ENCODE results near the gene TRIM27.
A peak's percentile ranks its signal among the peaks of the same experiment; 100 is the strongest.
"Not testable (repeated sequence)": the region's sequence is repeated elsewhere in the genome, so short reads cannot be mapped to it uniquely, and the experiment has no call there.

The TRIM27 gene

GRCh38 chr6:28896505-28897368 lies 27.0 kb downstream of the TRIM27 start:
- no peak for DNase-seq (ENCODE audit: low read depth in 2 of 2)

GRCh38 chr6:28895131-28895812 lies 28.5 kb downstream of the TRIM27 start:
- DNase-seq (ENCODE audit: low read depth in 2 of 2), result peak; percentile 71 to 88

GRCh38 chr6:28893172-28893799 lies 30.5 kb downstream of the TRIM27 start:
- no peak for DNase-seq (ENCODE audit: low read depth in 2 of 2)

GRCh38 chr6:28892525-28892924 lies 31.3 kb downstream of the TRIM27 start:
- DNase-seq (ENCODE audit: low read depth in 2 of 2), result no peak

- no peak for DNase-seq (ENCODE audit: low read depth in 2 of 2)
These were observed 35.8 kb downstream of the TRIM27 start for GRCh38 chr6:28887796-28888496.

- no peak for DNase-seq (ENCODE audit: low read depth in 2 of 2)
These were observed 37.7 kb downstream of the TRIM27 start for GRCh38 chr6:28886079-28886439.

- DNase-seq (ENCODE audit: low read depth in 2 of 2), result peak; percentile 29 to 39
These were observed 39.2 kb downstream of the TRIM27 start for GRCh38 chr6:28884423-28885131.

- DNase-seq (ENCODE audit: low read depth in 2 of 2), result peak in 1 of 2 donors; percentile 30
These were observed 42.6 kb downstream of the TRIM27 start for GRCh38 chr6:28880894-28881780.

- DNase-seq (ENCODE audit: low read depth in 2 of 2), result no peak
These were observed 43.3 kb downstream of the TRIM27 start for GRCh38 chr6:28880519-28880893.

- no peak for DNase-seq (ENCODE audit: low read depth in 2 of 2)
These were observed 47.1 kb downstream of the TRIM27 start for GRCh38 chr6:28876710-28877109.

GRCh38 chr6:28875191-28875747 lies 48.5 kb downstream of the TRIM27 start:
- no peak for DNase-seq (ENCODE audit: low read depth in 2 of 2)

- not testable (repeated sequence) for DNase-seq (ENCODE audit: low read depth in 2 of 2)
These were observed 51.5 kb downstream of the TRIM27 start for GRCh38 chr6:28872157-28872817.

- no peak for DNase-seq (ENCODE audit: low read depth in 2 of 2)
These were observed 52.2 kb downstream of the TRIM27 start for GRCh38 chr6:28871335-28872156.

GRCh38 chr6:28868873-28869272 lies 54.9 kb downstream of the TRIM27 start:
- no peak for DNase-seq (ENCODE audit: low read depth in 2 of 2)

GRCh38 chr6:28867086-28867409 lies 56.7 kb downstream of the TRIM27 start:
- no peak for DNase-seq (ENCODE audit: low read depth in 2 of 2)

- peak; percentile 39 to 59 for DNase-seq (ENCODE audit: low read depth in 2 of 2)
These were observed 57.3 kb downstream of the TRIM27 start for GRCh38 chr6:28866205-28867085.

- peak in 1 of 2 donors; percentile 28 for DNase-seq (ENCODE audit: low read depth in 2 of 2)
These were observed 58.2 kb downstream of the TRIM27 start for GRCh38 chr6:28865401-28866204.
